WTC11 (cell line): ENCODE measurements around the gene TTLL5. TPM values are rescaled to one million over a fixed set of nuclear protein-coding genes. Genes with fewer than 3 reads are reported as not detected.

Source experiments
- ATAC-seq: fragments of 200-7000 bp; cut with Tn5 transposase; 2 replicates; pipeline ENCODE4 v1.10.0; 2021; ENCODE audit warnings: mild to moderate bottlenecking, moderate library complexity
- CTCF ChIA-PET: fragments of 300-600 bp; sonication (Branson Sonifier 250); formaldehyde crosslinking; loops from one replicate; lab custom pipeline; 2021; ENCODE audit warnings: antibody characterized with exemption; lab: Charles Lee
- POLR2A ChIA-PET: fragments of 350-600 bp; sonication (Branson Sonifier 250); formaldehyde crosslinking; loops from one replicate; lab custom pipeline; 2021; ENCODE audit warnings: antibody characterized with exemption; lab: Charles Lee
- DNase-seq: peaks from one replicate; pipeline ENCODE4 v3.0.0; 2021; ENCODE audit warnings: low spot score
- H3K27ac Mint-ChIP-seq: 2 replicates; pipeline ENCODE4 v1.8.0; 2021; ENCODE audit warnings: mixed read lengths
- H3K27me3 Mint-ChIP-seq: 2 replicates; pipeline ENCODE4 v1.8.0; 2021; ENCODE audit warnings: low read depth, mild to moderate bottlenecking, moderate library complexity, mixed read lengths
- H3K36me3 Mint-ChIP-seq: 2 replicates; pipeline ENCODE4 v1.8.0; 2021; ENCODE audit warnings: mixed read lengths
- H3K4me1 Mint-ChIP-seq: 2 replicates; pipeline ENCODE4 v1.8.0; 2022; ENCODE audit warnings: mixed read lengths
- H3K4me3 Mint-ChIP-seq: 2 replicates; pipeline ENCODE4 v1.8.0; 2021; ENCODE audit warnings: mild to moderate bottlenecking, moderate library complexity, mixed read lengths
- H3K9me3 Mint-ChIP-seq: 2 replicates; pipeline ENCODE4 v1.8.0; 2021; ENCODE audit warnings: mixed read lengths
- ATF1 ChIP-seq: sonication (generic); formaldehyde crosslinking; IDR thresholded peaks from 2 replicates; pipeline ENCODE4 v1.8.1; 2023; ENCODE audit warnings: mild to moderate bottlenecking, moderate library complexity, missing genetic modification reagents
- CREM ChIP-seq: sonication (generic); formaldehyde crosslinking; IDR thresholded peaks from 2 replicates; pipeline ENCODE4 v1.8.1; 2022; ENCODE audit warnings: mild to moderate bottlenecking, missing genetic modification reagents, moderate library complexity
- EMX1 ChIP-seq: fragments of 250-450 bp; sonication (Bioruptor Pico); IDR thresholded peaks from 2 replicates; pipeline ENCODE4 v1.8.0; 2021; ENCODE audit warnings: mild to moderate bottlenecking
- ETV6 ChIP-seq: sonication (generic); formaldehyde crosslinking; IDR thresholded peaks from 2 replicates; pipeline ENCODE4 v1.8.1; 2022; ENCODE audit warnings: mild to moderate bottlenecking, missing genetic modification reagents
- GABPB1 ChIP-seq: sonication (generic); formaldehyde crosslinking; IDR thresholded peaks from 2 replicates; pipeline ENCODE4 v1.8.1; 2023; ENCODE audit warnings: mild to moderate bottlenecking, missing genetic modification reagents
- NFYB ChIP-seq: sonication (generic); formaldehyde crosslinking; conservative IDR thresholded peaks from 2 replicates; pipeline ENCODE4 v1.8.0; 2022; ENCODE audit warnings: low read depth, missing genetic modification reagents
- RELA ChIP-seq: sonication (generic); formaldehyde crosslinking; IDR thresholded peaks from 2 replicates; pipeline ENCODE4 v1.8.1; 2022; ENCODE audit warnings: missing genetic modification reagents, mild to moderate bottlenecking, borderline replicate concordance
- SOX15 ChIP-seq: fragments of 250-450 bp; sonication (Bioruptor Pico); IDR thresholded peaks from 2 replicates; pipeline ENCODE4 v1.9.0; 2021; ENCODE audit warnings: mild to moderate bottlenecking
- TCF7 ChIP-seq: sonication (generic); formaldehyde crosslinking; IDR thresholded peaks from 2 replicates; pipeline ENCODE4 v1.8.0; 2022; ENCODE audit warnings: mild to moderate bottlenecking, low read depth, missing genetic modification reagents, moderate library complexity
- TP53 ChIP-seq: sonication (generic); formaldehyde crosslinking; IDR thresholded peaks from 2 replicates; pipeline ENCODE4 v1.8.1; 2023; ENCODE audit warnings: mild to moderate bottlenecking, missing genetic modification reagents
- ZBTB21 ChIP-seq: sonication (generic); formaldehyde crosslinking; IDR thresholded peaks from 2 replicates; pipeline ENCODE4 v1.8.1; 2023; ENCODE audit warnings: mild to moderate bottlenecking, missing genetic modification reagents, borderline replicate concordance
- ZNF263 ChIP-seq: sonication (generic); formaldehyde crosslinking; IDR thresholded peaks from 2 replicates; pipeline ENCODE4 v1.8.1; 2022; ENCODE audit warnings: low read depth, mild to moderate bottlenecking, moderate library complexity, missing genetic modification reagents
- ZNF317 ChIP-seq: sonication (generic); formaldehyde crosslinking; IDR thresholded peaks from 2 replicates; pipeline ENCODE4 v1.8.1; 2023; ENCODE audit warnings: low read depth, mild to moderate bottlenecking, moderate library complexity, missing genetic modification reagents, borderline replicate concordance
- ZNF396 ChIP-seq: fragments of 250-450 bp; sonication (Bioruptor Pico); IDR thresholded peaks from 2 replicates; pipeline ENCODE4 v1.8.0; 2021; ENCODE audit warnings: mild to moderate bottlenecking, moderate library complexity, borderline replicate concordance
- total RNA-seq: library from RNA; stranded (reverse); gene quantifications from 3 replicates; pipeline ENCODE4 v1.2.3, GENCODE V29; 2021
- TF ChIP-seq, protein P1 (sequence below): sonication (generic); formaldehyde crosslinking; IDR thresholded peaks from 2 replicates; pipeline ENCODE4 v1.8.1; 2023; ENCODE audit warnings: mild to moderate bottlenecking, moderate library complexity, missing genetic modification reagents
- TF ChIP-seq, protein P2 (sequence below): sonication (generic); formaldehyde crosslinking; IDR thresholded peaks from 2 replicates; pipeline ENCODE4 v1.8.1; 2023; ENCODE audit warnings: mild to moderate bottlenecking, missing genetic modification reagents
- TF ChIP-seq, protein P3 (sequence below): sonication (generic); formaldehyde crosslinking; IDR thresholded peaks from 2 replicates; pipeline ENCODE4 v1.8.0; 2022; ENCODE audit warnings: mild to moderate bottlenecking, missing genetic modification reagents
- TF ChIP-seq, protein P4 (sequence below): sonication (generic); formaldehyde crosslinking; IDR thresholded peaks from 2 replicates; pipeline ENCODE4 v1.8.1; 2023; ENCODE audit warnings: mild to moderate bottlenecking, missing genetic modification reagents, moderate library complexity
- TF ChIP-seq, protein P5 (sequence below): fragments of 250-450 bp; sonication (Bioruptor Pico); IDR thresholded peaks from 2 replicates; pipeline ENCODE4 v2.1.2; 2022; ENCODE audit warnings: mild to moderate bottlenecking, moderate library complexity

The TTLL5 gene
- total RNA-seq, 1 experiment from 2014 or later = 39.6 TPM

DNA sequence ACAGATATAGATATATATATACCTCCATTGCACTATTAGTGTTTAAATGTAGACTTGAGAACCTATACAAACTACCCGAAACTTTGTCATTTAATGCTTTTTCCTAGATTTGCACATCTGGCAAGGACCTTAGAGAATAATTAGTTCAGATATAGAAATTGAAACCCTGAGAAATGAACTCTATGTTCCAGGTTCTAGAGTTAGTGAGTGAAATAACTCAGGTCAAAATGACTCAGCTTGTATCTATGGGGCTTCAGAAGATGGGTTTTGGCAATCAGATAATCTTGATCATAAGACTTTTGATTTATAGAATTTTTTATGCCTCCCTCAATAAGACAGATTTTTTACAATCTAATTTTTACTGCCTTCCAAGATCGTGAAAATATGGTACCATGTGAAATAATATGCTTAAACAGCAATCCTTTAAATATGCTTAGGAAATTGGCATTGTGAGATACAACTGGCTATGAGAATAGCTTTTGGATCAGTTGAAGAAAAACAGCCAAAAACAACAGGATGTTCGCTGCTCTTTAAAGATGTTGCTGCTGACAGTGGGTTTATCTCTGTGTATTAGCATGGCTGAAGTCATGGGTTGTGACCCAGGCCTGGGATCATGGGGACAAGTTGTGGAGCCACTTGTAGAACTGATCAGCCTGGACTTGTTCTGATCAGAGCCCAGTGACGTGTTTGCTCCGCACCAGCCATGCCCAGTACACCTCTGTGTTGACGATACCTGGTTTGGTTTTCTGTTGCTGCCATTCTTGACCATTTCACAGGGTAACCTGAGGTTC is 63.6 kb downstream of the TTLL5 start:
- Mint-ChIP-seq H3K4me1 (no peaks in the 10 kb centered on the region), H3K9me3 (peaks cover 15% of the 10 kb centered on the region)
- POLR2A ChIA-PET = interaction anchor here (0.5 kb wide), 1 partner anchor 1544 kb away, joined by 5 read pairs; no protein-coding TSS in a partner anchor

DNA sequence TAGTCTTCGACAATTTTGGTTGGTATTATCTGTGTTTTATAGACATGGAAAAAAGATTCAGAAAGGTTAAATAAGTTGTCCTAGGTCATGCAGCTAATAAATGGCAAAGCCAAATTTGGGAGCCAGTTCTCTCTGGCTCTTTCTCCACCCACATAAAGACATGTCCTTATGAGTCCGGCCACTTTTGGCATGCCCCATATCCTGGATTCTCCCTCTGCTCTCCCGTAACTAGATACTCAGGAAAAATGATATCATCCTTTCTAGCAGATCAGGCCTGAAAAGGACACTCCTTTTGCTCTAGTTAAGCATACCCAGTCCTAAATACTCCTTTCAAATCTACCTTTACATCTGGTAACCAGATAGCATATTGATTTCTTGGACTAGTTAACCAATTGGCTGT is 64.4 kb downstream of the TTLL5 start:
- H3K36me3 Mint-ChIP-seq = peaks cover 49% of the 10 kb centered on the region
- ATAC-seq (no peak), DNase-seq (no peak)
- POLR2A ChIA-PET = no interaction called here
- H3K4me1 Mint-ChIP-seq = no peaks in the 10 kb centered on the region
- CTCF ChIA-PET = no interaction called here
- no peak overlapping the region for H3K27ac Mint-ChIP-seq
- H3K4me3 Mint-ChIP-seq = no peak overlapping the region
- no peaks in the 10 kb centered on the region for H3K27me3 Mint-ChIP-seq
- TF ChIP-seq, protein P1, sequence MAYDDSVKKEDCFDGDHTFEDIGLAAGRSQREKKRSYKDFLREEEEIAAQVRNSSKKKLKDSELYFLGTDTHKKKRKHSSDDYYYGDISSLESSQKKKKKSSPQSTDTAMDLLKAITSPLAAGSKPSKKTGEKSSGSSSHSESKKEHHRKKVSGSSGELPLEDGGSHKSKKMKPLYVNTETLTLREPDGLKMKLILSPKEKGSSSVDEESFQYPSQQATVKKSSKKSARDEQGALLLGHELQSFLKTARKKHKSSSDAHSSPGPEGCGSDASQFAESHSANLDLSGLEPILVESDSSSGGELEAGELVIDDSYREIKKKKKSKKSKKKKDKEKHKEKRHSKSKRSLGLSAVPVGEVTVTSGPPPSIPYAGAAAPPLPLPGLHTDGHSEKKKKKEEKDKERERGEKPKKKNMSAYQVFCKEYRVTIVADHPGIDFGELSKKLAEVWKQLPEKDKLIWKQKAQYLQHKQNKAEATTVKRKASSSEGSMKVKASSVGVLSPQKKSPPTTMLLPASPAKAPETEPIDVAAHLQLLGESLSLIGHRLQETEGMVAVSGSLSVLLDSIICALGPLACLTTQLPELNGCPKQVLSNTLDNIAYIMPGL (CRISPR knock-in tag) = no peak
- TF ChIP-seq ETV6 (CRISPR knock-in tag) = no peak
- no peak for TF ChIP-seq ZNF263 (CRISPR knock-in tag)
- no peak for TF ChIP-seq CREM (CRISPR knock-in tag)
- TF ChIP-seq, protein P2, sequence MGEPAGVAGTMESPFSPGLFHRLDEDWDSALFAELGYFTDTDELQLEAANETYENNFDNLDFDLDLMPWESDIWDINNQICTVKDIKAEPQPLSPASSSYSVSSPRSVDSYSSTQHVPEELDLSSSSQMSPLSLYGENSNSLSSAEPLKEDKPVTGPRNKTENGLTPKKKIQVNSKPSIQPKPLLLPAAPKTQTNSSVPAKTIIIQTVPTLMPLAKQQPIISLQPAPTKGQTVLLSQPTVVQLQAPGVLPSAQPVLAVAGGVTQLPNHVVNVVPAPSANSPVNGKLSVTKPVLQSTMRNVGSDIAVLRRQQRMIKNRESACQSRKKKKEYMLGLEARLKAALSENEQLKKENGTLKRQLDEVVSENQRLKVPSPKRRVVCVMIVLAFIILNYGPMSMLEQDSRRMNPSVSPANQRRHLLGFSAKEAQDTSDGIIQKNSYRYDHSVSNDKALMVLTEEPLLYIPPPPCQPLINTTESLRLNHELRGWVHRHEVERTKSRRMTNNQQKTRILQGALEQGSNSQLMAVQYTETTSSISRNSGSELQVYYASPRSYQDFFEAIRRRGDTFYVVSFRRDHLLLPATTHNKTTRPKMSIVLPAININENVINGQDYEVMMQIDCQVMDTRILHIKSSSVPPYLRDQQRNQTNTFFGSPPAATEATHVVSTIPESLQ (CRISPR knock-in tag) = no peak
- no peak for TF ChIP-seq ZNF317 (CRISPR knock-in tag)
- no peak for TF ChIP-seq ZBTB21 (CRISPR knock-in tag)
- TF ChIP-seq RELA = no peak
- TF ChIP-seq ATF1 (CRISPR knock-in tag) = no peak
- TF ChIP-seq GABPB1 (CRISPR knock-in tag) = no peak
- H3K9me3 Mint-ChIP-seq = peaks cover 15% of the 10 kb centered on the region

More for the DNA sequence above, 63.6 kb downstream of the TTLL5 start:
- H3K27me3 Mint-ChIP-seq = no peaks in the 10 kb centered on the region
- no peak for TF ChIP-seq TP53 (CRISPR knock-in tag)
- TF ChIP-seq ETV6 (CRISPR knock-in tag) = no peak
- TF ChIP-seq, all 79 proteins: peak for 0
- peaks cover 53% of the 10 kb centered on the region for H3K36me3 Mint-ChIP-seq
- ATAC-seq (no peak), DNase-seq (no peak)
- H3K4me3 Mint-ChIP-seq = no peak overlapping the region
- CTCF ChIA-PET = no interaction called here
- H3K27ac Mint-ChIP-seq = no peak overlapping the region; the same call in 1 of the 2 replicates

DNA sequence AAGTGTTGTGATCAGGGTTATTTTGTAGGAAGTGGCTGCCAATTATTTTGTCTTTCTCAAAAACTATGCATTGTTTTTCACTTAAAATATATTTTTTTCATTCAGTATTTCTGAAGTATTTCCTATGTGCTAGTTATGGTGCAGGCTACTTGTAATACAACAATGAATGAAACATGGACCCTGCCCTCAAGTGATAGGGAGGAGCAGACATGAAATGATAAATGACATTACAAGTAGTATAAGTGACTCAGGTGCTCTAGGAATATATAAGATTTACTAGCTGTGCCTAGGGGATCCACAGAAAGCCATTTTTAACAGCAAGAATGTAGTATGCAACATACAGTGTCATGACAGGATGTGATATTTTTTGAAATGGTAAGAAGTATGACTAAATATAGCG is 65.3 kb downstream of the TTLL5 start:
- ChIA-PET POLR2A (interaction anchor here (0.6 kb wide), 1 partner anchor 16 kb away, joined by 3 read pairs; no protein-coding TSS in a partner anchor), CTCF (no interaction called here)
- DNase-seq (no peak), ATAC-seq (no peak)
- Mint-ChIP-seq H3K27me3 (no peaks in the 10 kb centered on the region), H3K27ac (no peak overlapping the region), H3K4me1 (no peaks in the 10 kb centered on the region), H3K36me3 (peaks cover 45% of the 10 kb centered on the region), H3K9me3 (peaks cover 15% of the 10 kb centered on the region), H3K4me3 (no peak overlapping the region)
- TF ChIP-seq, protein P3, sequence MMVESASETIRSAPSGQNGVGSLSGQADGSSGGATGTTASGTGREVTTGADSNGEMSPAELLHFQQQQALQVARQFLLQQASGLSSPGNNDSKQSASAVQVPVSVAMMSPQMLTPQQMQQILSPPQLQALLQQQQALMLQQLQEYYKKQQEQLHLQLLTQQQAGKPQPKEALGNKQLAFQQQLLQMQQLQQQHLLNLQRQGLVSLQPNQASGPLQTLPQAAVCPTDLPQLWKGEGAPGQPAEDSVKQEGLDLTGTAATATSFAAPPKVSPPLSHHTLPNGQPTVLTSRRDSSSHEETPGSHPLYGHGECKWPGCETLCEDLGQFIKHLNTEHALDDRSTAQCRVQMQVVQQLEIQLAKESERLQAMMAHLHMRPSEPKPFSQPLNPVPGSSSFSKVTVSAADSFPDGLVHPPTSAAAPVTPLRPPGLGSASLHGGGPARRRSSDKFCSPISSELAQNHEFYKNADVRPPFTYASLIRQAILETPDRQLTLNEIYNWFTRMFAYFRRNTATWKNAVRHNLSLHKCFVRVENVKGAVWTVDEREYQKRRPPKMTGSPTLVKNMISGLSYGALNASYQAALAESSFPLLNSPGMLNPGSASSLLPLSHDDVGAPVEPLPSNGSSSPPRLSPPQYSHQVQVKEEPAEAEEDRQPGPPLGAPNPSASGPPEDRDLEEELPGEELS (CRISPR knock-in tag) = no peak
- TF ChIP-seq SOX15 (no peak), EMX1 (CRISPR knock-in tag) (no peak), NFYB (no peak), ZNF396 (CRISPR knock-in tag) (no peak), TCF7 (CRISPR knock-in tag) (no peak)
- TF ChIP-seq, protein P4, sequence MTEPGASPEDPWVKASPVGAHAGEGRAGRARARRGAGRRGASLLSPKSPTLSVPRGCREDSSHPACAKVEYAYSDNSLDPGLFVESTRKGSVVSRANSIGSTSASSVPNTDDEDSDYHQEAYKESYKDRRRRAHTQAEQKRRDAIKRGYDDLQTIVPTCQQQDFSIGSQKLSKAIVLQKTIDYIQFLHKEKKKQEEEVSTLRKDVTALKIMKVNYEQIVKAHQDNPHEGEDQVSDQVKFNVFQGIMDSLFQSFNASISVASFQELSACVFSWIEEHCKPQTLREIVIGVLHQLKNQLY (CRISPR knock-in tag) = no peak
- TF ChIP-seq, protein P5, sequence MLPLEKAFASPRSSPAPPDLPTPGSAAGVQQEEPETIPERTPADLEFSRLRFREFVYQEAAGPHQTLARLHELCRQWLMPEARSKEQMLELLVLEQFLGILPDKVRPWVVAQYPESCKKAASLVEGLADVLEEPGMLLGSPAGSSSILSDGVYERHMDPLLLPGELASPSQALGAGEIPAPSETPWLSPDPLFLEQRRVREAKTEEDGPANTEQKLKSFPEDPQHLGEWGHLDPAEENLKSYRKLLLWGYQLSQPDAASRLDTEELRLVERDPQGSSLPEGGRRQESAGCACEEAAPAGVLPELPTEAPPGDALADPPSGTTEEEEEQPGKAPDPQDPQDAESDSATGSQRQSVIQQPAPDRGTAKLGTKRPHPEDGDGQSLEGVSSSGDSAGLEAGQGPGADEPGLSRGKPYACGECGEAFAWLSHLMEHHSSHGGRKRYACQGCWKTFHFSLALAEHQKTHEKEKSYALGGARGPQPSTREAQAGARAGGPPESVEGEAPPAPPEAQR = no peak
